Measurements from ENCODE around the gene HMGXB3.

Gene HMGXB3

DNA sequence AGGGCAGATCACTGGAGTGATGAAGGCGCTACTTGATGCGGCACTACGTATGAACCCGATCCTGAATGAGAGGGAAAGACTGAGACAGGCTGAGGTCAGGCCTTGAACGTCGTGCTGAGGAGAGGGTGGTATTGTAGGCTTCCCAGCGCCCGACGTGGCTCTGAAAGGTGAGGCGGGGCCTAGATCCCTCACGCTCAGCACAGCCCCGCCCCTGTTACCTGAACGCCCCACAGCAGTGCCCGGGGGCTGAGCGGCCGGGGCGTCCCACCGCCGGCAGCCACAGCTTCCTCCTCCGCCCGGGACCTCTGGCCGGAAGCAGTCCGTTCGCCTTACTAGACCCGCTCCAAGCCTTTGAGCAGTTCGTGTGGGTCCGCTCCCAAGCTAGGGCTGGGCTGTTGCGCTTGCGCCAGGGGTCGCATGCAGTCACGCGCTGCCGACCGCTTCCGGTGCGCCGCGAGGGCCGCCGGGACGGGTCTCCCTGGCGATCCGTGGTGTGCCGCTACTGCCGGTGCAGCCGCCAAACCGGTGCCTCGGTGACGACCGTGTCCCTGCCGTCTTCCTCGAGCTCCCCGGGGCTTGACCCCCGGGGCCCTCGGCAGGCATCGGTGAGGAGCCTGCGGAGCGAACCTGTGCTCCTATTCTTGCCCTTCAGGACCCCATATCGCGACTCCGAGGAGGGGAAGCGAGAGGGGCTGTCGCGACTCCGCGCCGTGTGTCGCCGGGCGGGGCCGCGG, at the start of gene HMGXB3, which contains the start of gene TIGD6:
HMGXB3 (plus strand) TSS at position 484 of the 734 bp plus-strand sequence. CDS start 4,114 bp downstream, outside the sequence.
TIGD6 (minus strand) TSS at position 399 of the 734 bp plus-strand sequence. CDS start 4,306 bp downstream, outside the sequence.
- DNase-seq (ENCODE audit: low read depth): peak; percentile 83

DNA sequence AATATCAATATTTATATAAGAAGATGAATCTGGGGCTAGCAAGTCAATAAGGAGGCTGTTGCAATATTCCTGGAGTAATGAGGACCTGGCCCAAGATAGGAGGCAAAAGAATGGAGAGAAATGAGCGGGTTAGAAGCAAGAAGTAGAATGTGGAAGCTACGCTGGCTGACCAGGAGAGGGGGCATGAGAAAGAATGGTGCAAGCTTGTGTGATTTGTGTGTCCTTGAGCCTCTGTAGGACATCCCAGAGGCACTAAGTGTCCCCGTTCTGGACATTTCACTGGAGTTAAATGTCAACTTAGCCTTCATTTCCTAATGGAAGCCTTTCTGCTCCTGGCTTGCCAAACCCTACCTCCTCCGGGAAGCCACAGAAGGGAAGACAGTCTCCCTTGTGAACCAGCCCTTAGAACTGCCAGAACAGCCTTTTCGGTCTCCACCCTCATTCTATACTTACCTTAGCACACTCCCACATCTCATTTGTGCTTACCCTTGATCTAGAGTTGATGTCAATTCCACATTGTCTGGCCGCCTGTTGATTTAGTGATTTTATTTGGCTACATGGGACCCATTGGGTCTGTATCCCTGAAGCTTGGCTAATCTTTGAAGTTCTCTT, 49.3 kb upstream of the HMGXB3 start:
- no peak for DNase-seq (ENCODE audit: low read depth)

DNA sequence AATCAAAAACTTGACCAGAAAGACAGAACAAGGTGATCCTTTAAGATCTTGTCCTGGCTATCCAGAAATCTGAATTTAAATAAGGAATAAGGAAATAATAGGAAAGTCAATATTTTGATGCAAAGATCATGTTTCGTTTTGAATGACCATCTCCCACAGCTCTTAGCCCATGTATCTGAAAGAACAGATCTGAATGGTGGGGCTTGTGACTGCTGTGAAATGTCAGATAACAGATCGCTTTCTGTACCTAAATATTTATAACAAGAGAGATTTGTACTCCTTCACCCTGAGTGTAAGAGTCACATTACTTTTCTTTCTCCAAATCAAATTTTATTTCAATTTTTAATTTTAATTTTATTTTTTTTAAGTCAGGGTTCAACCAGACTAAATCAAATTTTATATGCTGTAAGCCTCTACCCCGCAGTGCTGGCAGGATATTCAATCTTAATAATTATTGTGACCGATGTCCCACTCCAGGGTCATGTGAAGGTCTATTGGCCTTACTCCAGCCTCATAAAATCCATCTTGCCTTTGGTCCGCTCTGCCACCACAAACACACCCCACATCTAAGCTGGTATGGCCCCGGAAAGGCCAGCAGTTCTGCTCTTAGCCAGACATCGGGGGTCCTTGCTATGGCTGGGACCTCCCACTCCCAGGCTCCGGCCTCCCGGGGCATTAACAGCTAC, 47.0 kb upstream of the HMGXB3 start:
- DNase-seq (ENCODE audit: low read depth): no peak

DNA sequence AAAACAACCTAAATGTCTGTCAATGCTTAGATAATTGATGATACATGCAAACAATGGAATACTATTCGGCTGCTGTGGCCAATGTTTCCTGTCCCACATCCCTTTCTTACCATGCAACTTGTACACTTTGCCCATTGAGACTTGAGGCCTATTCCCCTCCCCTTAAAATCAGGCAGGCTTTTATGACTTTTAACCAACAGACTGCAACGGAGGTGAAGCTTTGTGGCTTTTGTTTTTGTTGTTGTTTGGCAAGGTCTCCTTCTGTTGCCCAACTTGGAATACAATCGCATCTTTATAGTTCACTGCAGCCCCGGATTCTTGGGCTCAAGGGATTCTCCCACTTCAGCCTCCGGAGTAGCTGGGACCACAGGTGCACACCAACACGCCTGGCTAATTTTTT, 45.7 kb upstream of the HMGXB3 start:
- no peak for DNase-seq (ENCODE audit: low read depth)

GRCh38 chr5:149956685-149957084, 43.9 kb upstream of the HMGXB3 start:
- no peak for DNase-seq (ENCODE audit: low read depth)

GRCh38 chr5:149957855-149958254, 42.7 kb upstream of the HMGXB3 start:
- no peak for DNase-seq (ENCODE audit: low read depth)

GRCh38 chr5:149959406-149960236, 40.9 kb upstream of the HMGXB3 start:
- no peak for DNase-seq (ENCODE audit: low read depth)

GRCh38 chr5:149960272-149961185, 40.0 kb upstream of the HMGXB3 start, which contains the start of gene SLC26A2:
Gene SLC26A2 (plus strand): TSS chr5:149960758. CDS start chr5:149977653, 16,895 bp downstream.
- peak; percentile 95 for DNase-seq (ENCODE audit: low read depth)

GRCh38 chr5:149961186-149961685, 39.3 kb upstream of the HMGXB3 start:
- no peak for DNase-seq (ENCODE audit: low read depth)

- DNase-seq (ENCODE audit: low read depth): peak; percentile 21
Observed at GRCh38 chr5:149961957-149962409, 38.6 kb upstream of the HMGXB3 start.

DNA sequence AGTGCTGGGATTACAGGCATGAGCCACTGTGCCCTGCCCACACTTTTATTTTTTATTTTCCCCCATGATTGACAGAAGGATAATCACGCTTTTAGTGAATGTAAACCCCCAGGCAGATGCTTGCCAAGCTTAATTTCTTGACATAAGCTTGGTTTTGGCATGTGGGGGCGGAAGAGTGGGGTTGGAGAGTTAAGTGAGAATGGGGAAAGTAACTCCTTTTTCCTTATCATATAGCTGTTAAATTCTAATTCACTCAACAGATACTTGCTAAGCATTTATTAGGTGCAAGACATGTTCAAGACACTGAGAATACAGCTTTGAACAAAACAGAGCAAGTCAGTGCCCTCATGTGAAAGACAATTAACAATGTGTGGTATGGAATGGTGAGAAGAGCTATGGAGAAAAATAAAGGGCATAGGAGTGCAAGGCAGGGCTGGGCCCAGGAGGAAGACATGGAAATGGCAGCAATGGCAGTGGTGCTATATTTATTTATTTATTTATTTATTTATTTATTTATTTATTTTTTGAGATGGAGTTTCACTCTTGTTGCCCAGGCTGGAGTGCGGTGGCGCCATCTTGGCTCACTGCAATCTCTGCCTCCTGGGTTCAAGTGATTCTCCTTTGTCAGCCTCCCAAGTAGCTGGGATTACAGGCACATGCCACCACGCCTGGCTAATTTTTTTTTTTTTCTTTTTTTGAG, 37.8 kb upstream of the HMGXB3 start:
- DNase-seq (ENCODE audit: low read depth): no peak

DNA sequence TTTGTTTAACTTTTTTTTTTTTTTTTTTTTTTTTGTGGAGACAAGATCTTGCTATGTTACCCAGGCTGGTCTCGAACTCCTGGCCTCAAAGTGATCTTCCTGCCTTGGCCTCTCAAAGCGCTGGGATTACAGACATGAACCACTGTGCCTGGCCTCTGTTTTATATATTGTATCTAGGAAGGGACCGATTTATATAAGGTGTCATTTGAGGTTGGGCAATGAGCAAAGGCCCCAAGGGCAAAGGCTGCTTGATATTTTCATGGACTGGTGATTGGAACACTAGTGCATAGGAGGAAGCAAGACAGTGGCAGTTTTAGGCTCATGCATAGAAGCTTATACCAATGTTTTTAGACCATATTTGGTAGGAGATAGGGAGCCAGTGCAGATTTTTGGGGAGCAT, 36.8 kb upstream of the HMGXB3 start:
- no peak for DNase-seq (ENCODE audit: low read depth)

- DNase-seq (ENCODE audit: low read depth): no peak
Observed at GRCh38 chr5:149966946-149967345, 33.6 kb upstream of the HMGXB3 start.

DNA sequence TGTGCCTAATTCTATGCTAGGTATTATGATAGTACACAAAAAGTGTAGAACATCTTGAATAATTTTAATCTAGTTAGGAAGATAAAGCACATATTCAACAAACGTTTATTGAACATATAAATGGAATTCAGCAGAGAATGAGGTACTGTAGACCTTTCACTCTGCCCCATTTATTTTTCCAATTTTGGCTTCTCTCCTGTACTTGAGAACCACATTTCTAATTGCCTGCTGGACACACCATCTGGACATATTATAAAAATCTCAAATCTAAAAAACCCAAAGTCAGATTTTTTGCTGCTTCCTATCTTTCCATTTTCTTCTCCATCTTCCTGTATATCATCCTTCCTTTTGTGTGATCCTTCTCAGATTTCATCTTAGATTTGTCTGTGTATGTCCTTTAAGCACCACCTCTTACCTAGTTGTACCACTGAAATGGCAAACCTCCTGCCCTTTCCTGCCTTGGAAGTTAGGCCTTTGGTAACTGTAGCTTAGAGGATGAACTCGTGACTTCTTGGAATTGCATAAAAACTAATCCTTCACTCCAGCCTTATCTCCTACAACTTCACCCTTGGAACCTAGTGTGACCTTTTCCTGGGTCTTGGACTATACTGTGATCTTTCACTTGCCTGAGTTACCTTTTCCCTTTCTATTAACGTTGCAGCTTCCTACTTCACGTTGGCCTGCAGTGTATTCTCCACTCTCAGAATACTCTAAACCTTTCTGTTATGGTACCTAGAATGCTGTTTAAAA, 31.2 kb upstream of the HMGXB3 start:
- no peak for DNase-seq (ENCODE audit: low read depth)

- no peak for DNase-seq (ENCODE audit: low read depth)
Observed at GRCh38 chr5:149975409-149975808, 25.1 kb upstream of the HMGXB3 start.

GRCh38 chr5:149979896-149980295, 20.6 kb upstream of the HMGXB3 start:
- no peak for DNase-seq (ENCODE audit: low read depth)

DNA sequence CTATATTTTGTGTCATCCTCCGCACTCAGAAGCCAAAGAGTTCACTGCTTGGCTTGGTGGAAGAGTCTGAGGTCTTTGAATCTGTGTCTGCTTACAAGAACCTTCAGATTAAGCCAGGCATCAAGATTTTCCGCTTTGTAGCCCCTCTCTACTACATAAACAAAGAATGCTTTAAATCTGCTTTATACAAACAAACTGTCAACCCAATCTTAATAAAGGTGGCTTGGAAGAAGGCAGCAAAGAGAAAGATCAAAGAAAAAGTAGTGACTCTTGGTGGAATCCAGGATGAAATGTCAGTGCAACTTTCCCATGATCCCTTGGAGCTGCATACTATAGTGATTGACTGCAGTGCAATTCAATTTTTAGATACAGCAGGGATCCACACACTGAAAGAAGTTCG, 19.3 kb upstream of the HMGXB3 start:
- DNase-seq (ENCODE audit: low read depth): no peak

GRCh38 chr5:149982505-149982904, 18.0 kb upstream of the HMGXB3 start:
- DNase-seq (ENCODE audit: low read depth): no peak

GRCh38 chr5:149988126-149988525, 12.4 kb upstream of the HMGXB3 start:
- DNase-seq (ENCODE audit: low read depth): no peak
